COLO668 (cell line): ENCODE results near the gene MBNL1.

Source experiments
- DNase-seq: peaks from one replicate; lab custom pipeline; 2025; ENCODE audit not compliant: unreplicated experiment; lab: John Stamatoyannopoulos, UW

The MBNL1 gene

DNA sequence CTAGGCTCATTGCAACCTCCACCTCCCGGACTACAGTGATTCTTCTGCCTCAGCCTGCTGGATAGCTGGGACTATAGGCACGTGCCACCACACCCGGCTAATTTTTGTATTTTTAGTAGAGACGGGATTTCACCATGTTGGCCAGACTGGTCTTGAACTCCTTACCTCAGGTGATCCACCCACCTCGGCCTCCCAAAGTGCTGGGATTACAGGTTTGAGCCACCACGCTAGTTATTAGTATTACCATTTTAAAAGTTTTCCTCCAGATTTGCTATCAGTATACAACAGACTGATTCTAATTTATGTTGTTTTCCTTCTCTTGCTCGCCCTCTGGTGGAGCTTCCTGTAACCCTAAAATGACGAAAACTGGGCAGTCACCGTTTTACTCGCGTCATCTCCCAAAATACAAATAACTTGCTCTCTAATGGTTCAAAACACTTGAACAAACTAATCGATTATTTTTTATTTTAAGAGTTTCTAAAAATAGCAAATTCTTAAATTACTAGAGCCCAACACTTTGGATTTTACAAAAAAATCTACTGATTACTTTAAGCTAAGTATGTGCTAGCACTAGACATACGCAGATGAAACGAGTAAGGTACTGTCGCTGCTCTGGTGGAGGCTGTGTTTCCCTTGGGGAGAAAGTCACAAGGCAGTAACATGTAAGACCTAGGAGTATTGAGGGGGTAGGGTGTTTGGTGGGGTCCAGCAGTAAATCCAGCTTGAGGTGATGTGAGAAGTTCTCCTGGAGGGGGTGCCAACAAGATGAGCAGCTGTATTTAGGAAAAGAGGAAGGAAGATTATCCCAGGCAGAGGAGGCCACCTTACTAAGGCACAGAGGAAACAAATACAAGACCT lies 203.3 kb downstream of the MBNL1 start:
- peak; percentile 19 for DNase-seq

DNA sequence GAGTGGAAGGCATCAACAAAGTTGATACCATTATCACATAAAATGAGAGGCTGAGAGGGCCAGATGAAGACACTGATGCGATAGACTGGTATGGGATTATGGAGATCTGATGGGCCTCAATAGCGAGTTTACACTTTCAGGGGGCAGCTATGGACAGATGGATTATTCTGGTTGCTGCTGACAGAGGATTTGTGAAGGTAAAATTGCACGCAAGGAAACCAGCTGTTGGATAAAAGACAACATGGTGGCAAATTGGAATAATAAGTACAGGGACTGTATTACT lies 203.9 kb downstream of the MBNL1 start:
- no peak for DNase-seq

DNA sequence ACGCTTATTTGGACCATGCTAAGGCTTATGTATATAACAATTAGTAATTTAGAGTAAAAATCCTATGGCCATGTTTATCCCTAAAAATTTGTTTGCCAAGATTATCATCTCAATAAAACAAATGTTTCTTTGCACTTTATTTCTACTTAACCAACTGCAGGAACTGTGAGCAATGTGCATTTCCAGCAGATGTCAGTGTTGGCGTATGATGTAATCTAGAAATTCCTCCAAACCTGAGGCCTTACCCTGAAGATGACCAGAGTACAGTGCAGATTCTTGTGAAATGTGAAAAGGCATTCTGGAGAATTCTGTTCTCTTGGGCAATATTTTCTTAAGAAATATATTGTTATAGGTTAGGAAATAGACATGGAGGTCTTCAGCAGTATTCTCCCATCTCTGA lies 205.9 kb downstream of the MBNL1 start:
- no peak for DNase-seq

DNA sequence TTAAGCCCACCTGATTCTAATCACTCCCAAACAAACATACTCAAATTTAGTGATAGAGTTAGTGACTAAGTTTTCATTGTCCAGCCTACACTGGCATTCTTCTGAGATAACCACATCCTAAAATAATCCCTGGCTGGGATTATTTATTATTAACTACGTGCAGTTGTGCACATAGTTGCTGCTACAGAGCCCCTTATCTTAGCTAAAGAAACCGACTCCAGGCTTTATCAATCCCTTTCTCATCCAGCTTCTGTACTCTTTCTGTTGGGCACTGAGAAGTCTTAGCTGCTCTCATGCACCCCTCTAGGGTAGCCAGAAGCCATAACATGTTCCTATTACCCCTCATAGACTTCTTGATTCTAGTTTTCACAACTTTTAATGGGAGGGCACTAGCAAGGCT lies 208.7 kb downstream of the MBNL1 start:
- no peak for DNase-seq

DNA sequence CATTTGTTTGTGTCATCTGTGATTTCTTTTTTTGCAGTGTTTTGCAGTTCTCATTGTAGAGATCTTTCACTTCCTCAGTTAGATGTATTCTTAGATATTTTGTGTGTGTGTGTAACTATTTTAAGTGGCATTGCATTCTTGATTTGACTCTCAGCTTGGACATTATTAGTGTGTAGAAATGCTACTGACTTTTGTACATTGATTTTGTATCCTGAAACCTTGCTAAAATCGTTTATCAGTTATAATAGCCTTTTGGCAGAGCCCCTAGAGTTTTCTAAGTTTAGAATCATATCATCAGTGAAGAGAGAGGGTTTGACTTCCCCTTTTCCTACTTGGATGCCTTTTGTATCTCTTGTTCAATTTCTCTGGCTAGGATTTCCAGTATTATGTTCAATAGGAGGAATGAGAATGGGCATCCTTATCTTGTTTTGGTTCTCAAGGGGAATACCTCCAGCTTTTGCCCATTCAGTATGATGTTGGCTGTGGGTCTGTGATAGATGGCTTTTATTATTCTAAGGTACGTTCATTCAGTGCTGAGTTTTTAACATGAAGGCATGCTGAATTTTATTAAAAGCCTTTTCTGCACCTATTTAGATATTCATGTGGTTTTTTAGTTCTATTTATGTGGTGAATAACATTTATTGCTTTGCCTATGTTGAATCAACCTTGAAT lies 211.7 kb downstream of the MBNL1 start:
- DNase-seq = no peak

DNA sequence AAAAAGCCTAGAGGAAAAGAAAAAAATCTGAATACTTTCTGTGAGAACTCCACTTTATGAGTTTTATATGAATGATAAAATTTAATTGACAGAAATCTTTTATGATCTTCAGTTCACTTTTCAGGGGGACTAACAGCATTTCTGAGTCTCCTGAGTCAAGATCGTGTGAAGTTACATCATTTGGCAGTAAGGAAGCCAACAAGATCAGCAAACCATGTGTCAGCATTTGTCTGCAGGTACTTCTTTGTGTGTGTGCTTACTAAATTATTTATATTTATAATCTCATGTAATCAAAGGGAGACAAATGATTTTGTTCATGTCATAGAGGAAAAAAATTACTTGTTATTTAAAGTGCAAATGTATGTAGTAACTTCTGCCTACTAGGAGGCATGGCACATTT lies 217.6 kb downstream of the MBNL1 start:
- no peak for DNase-seq

DNA sequence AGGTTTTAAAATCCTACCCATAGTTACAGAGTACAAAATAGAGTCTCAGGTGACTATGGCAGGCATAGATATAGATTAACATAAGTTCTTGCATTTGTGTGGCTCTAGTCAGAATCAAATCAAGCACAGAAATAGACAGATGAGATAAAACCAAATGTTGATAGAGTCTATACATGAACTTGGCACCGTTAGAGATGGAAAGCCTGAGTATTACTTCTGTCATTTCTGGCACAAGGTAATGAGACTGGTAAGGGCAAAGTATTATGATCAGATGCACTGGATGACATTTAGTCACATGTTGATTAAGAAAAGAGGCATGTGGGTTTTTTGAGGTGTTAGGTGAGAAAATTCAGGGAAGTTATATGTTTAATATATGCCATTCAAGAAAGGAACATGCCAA lies 219.7 kb downstream of the MBNL1 start:
- DNase-seq = no peak

DNA sequence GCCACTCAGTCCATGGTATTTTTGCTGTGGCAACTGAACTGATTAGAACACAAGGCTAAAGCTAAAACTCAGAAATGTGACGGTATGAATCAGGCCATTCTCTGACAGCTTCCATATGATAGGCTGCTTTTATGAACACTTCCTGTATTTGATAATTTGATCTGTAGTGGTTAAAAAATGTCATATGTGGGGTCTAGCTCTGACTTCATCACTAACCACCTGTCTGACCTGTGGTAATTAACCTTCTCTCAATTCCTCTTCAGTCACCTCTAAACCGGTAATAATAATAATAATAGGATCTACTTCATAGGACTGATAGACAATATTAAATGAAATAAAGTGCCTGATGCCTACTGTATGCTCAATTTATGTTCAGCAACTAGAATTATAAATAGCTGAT lies 223.2 kb downstream of the MBNL1 start:
- DNase-seq = no peak

DNA sequence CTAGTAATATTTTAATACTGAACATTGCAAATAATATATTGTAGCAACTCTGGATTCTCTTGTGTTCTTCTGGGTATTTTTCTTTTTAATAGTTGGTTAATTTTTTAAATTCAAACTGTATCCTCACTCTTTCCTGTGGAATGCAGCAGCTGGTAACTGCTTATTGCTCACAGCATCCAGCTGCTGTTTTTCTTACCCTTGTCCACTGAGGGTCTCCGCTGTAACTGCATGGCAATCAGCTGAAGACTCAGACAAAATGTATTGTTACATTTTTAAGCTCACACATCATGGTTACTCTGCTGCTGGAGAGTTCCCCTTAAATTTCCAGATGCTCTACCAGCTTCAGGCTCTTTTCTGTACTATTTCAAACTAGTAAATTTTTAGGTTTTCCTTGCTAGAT lies 227.6 kb downstream of the MBNL1 start:
- no peak for DNase-seq

DNA sequence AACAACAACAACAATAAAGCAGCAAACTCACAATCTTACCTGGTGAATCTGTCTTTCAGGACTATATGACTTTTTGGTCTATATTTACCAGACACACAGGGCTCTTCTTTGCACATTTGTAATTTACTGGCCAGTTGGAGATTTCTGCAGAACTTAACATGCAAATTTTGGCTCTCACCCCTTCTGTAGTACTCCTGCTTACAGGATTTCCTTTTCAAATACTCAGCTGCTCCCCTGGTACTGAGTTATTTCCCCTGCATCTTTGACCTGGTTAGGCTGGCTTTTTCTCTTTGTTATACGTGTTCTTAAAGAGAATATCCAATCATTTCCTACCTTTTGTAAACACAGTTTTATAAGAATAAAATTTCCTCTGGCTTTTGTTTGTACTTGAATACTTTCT lies 228.0 kb downstream of the MBNL1 start:
- no peak for DNase-seq

DNA sequence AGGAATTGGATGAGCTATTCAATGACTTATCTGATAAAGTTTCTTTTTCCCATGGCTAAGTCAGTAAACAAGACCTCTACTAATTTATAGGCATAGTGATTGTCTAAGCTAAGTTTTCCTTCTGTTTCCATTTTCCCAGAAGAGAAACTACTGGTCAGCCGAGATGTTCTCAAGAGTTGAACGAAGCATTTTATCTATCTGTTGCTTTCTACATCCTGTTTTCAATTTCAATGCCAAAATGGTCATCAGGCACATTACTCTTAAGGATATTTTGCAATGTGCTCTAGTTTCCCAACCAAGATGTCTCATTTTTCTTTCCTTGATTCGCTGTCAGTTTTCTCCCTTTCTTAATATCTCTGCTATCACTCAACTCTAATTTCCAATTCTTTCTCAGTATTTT lies 228.7 kb downstream of the MBNL1 start:
- no peak for DNase-seq

DNA sequence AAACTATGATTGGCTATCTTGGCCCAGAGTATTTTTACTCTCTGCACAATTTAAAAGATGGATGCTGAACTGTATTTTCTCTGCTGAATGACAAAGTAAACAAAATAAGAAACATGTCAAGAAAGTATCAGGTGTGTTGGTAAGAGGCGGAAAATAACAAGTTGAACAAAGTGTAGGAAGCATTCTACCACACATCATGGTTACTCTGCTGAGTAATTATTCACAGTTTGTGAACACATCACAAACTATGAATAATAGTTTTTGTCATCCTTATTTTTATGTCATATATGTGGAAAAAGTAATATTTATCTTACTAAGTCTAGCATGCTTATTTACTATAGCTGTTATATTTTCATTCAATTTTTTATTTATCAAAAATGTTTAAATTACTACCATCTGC lies 229.2 kb downstream of the MBNL1 start:
- no peak for DNase-seq

DNA sequence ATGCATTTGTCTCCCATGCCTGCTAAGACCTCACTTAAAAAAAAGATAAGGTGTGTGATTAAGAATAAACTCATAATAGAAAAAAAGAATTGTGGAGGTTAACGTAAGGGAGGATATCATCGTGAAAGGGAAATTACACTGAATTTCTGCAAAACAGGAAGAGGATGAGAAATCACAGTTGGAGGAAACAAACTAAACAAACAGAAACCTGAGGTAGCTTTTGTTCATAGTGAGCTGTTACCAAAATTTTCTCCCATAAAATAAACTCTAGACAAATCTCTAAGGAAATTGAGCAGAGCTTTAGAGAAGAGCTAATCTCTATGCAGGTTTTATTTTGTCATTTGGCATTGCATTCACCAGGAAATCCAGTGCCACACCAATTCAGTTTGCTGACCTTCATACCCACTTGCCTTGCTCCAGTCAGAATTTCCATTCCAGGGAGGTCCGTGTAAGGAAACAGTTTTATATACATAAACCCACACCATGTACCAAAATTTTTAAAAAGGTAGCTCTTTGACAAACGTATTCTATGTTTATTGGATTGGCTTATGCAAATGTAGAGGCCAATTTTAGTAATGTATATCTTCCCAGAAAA lies 231.2 kb downstream of the MBNL1 start:
- DNase-seq = no peak

DNA sequence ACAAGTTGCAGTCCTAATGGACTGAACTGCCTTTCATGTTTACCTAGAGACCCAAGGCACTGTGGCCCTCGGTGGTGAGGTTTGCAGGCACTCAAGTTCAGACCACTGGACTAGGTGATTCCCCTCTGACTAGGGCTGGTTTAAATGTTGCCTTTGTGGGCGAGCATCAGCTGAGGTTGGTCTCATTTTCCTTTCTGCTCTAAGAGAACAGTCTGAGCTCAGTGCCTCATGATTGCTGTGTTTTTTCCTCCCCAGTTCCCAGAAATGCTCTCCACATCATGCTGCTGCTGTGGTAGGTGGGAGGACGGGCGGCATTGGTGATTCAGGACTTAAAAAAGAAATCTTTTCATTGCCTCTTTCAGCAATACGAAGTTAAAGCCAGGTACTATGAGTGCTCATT lies 237.2 kb downstream of the MBNL1 start:
- DNase-seq = no peak

DNA sequence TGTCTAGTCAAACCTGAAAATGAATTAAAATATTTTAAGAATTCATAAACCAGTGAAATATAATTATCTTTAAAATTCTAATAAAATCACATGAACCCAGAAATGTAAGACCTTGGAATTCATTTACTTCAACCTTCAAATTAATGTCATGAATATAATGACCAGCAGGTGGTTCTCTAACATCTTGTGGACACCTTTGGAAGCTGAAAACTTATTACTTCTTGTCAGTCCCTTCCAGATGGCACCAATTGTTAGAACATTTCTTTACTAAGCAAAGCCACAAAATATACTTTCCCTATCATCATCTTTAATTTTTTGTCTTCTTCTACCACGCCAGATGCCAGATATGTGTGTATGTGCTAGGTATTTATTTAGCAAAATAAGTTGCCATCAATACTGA lies 240.0 kb downstream of the MBNL1 start:
- no peak for DNase-seq

DNA sequence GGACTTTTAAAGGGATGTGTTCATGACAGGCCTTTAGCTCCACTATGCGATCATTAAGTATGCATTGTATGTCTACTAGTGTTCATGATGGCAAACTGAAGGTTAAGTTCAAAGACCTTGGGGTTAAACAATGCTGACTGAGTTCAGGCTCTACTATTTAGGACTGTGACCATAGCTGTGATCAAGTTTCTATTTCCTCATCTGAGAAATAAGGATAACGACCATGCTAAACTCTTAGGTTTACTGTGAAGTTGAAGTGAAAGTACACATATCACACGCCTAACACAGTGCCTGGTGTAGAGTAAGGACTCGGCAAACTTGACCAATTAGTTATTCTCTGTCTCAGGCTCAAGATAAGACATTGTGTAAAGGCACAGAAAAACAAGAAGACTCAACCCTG lies 243.2 kb downstream of the MBNL1 start:
- no peak for DNase-seq

DNA sequence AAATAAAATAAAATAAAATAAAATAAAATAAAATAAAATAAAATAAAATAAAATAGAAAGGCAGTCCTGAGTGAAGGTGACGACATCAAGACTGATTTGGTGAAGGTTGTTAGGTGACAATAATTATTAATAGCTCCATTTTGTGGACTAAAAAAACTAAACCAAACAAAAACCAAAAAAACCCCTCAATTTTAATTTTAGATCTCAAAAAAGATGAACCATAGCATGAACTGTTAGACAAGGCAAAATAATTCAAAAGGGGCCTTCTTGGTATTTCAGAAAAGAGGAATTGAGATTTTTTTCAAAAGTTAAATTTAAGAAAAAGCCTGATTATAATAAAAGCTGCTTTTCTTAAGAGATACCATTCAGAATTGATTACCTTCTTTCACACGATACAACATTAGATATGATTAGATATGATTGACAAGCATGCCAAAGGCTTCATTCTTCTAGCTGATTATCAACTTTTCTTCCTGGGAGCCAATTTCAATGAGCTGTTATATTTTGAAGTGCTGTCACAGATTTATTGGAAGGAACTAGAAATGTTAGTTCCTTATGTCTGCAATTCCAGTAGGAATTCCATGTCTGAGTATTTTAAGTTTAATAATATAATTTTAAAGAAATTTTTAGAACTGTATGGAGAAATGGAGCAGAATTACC lies 244.7 kb downstream of the MBNL1 start:
- no peak for DNase-seq
